T-helper 2 cell treated with Interferon-gamma antibody and Interleukin-4, amounts not matched to agents 5 μg/mL and 100 μg/mL, for 36 hours (primary cell): Measurements from ENCODE around the gene ARTN.

ENCODE experiments used
- DNase-seq: peaks from one replicate; pipeline ENCODE4 v3.0.0; 2021; ENCODE audit warnings: low spot score
- H3K27ac Mint-ChIP-seq: one replicate; pipeline ENCODE4 v1.8.0; 2021; ENCODE audit warnings: mild to moderate bottlenecking, mixed read lengths
- H3K27me3 Mint-ChIP-seq: one replicate; pipeline ENCODE4 v1.8.0; 2021; ENCODE audit warnings: low read depth, mixed read lengths
- H3K36me3 Mint-ChIP-seq: one replicate; pipeline ENCODE4 v1.8.0; 2021; ENCODE audit warnings: low read depth, mixed read lengths
- H3K4me1 Mint-ChIP-seq: one replicate; pipeline ENCODE4 v1.8.0; 2021; ENCODE audit warnings: low read depth, mixed read lengths
- H3K4me3 Mint-ChIP-seq: one replicate; pipeline ENCODE4 v1.8.0; 2022; ENCODE audit warnings: mild to moderate bottlenecking, moderate library complexity, mixed read lengths
- H3K9me3 Mint-ChIP-seq: one replicate; pipeline ENCODE4 v1.8.0; 2021; ENCODE audit warnings: mixed read lengths

The ARTN gene

DNA sequence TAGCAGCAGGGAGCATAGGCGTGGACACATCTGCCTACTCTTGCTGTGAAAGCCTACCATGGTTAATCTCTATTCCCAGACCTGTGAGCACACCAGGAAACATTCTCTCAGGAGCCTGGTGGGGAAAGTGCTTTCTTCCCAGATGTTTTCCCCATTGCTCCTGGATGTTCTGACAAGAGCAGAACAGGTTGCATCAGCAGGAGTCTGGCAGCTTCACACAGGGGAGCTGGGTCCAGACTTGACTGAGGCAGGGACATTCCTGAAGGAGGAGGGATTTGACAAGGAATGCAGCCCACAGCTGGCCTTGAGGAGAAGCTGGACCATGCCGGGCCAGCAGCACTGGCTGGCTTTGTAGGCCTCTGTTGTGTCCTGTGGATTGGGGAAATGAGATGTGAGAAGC is 21.0 kb upstream of the ARTN start:
- Mint-ChIP-seq H3K27ac (no peak overlapping the region), H3K9me3 (no peaks in the 10 kb centered on the region)

DNA sequence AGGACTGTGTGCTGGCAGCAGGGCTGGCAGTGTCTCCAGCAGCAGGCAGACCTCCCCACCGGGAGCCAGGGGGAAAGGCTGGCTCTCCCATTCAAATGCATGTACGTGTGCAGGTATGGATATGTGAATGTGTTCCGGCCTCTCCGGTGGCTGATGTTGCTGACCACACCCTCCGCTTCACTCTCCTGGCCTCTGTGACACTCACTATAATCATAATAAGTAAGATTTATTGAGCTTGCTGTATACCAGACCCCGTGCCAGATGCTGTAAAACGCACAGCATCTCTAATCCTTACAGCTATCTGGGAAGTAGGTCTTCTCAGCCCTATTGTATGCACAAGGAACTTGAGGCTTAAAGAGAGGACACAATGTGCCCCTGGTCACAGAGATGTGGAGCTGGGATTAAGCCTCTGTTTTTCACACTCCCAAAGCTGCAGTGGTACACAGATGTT is 20.5 kb upstream of the ARTN start:
- Mint-ChIP-seq H3K27me3 (no peaks in the 10 kb centered on the region), H3K9me3 (no peaks in the 10 kb centered on the region), H3K4me3 (no peak overlapping the region), H3K27ac (no peak overlapping the region), H3K36me3 (no peaks in the 10 kb centered on the region), H3K4me1 (no peaks in the 10 kb centered on the region)
- no peak for DNase-seq

More for the DNA sequence above, 21.0 kb upstream of the ARTN start:
- no peaks in the 10 kb centered on the region for H3K36me3 Mint-ChIP-seq
- no peaks in the 10 kb centered on the region for H3K27me3 Mint-ChIP-seq
- H3K4me1 Mint-ChIP-seq = no peaks in the 10 kb centered on the region
- DNase-seq = no peak
- H3K4me3 Mint-ChIP-seq = no peak overlapping the region

DNA sequence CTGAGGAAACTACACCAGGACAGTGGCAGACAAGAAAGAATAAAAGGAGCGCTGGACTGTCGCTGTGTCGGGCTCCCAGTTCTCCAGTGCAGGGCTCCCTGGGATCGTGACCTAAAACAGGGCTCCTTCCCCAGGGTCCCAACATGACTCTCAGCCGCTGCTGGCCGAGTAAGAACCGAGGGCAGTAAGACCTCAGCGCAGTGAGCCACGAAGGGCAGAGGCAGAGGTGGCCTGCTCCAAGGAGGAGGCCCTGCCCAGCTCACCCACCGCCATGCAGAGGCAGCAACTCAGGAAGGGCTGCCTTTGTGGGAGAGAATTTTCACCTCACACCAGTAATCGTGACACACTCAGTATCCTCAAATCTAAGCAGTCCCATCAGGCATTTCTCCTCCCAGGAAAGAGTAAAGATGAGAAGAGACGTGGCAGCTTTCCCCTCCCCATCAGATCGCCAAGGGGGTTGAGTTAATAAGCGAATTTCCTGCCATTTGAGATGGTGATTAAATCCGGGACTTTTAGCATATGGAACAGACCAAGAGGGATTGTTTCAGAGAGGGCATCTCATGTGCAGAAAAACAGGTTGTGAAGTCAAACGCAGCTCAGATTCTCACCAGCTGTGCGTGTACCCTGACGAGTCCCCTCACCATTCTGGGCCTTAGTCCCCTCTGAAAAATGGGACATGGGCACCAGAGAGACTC is 19.8 kb upstream of the ARTN start:
- Mint-ChIP-seq H3K4me3 (no peak overlapping the region), H3K36me3 (no peaks in the 10 kb centered on the region)

DNA sequence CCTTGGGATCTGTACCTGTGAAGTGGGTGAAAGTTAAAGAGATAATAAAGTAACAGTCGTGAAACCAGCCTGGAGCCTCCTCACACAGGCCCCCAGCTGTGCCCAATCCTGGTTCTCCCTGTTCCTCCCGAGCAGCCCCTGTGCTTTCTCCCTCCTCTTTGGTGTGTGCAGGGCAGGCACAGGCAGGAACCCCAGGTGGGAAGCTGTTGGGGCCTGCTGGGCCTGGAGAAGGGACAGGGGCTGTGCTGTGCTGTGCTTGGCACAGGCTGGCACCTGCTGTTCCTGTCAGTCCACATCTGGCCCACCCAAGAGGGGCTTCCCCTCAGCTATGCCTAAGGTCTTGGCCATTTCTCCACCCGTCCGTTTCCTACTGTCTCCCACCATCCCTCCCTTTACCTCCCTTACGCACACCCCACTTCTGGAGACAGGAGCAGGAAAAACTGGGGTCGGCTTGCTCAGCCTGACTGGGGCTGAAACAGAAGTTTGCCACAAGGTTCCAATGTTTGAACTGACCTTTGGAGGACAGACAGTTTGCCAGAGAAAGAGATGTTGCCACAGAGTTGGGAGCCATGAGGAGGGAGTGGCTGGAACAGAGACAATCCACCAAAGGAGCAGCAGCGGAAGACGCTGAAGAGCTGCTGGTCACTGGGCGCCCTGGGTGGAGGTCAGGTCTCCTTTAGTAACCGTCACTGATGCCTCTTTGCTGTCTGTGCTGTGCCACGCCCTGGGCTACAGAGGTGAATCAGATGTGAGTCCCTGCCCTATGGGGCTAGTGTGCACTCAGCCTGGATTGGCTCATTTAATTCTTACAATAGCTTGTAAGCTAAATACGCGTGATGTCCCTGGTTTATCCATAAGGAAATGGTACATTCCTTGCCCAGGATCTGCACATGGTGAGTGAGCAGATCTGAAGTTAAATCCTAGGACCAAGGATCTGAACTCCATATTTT is 18.8 kb upstream of the ARTN start:
- Mint-ChIP-seq H3K9me3 (no peaks in the 10 kb centered on the region), H3K27ac (no peak overlapping the region), H3K27me3 (no peaks in the 10 kb centered on the region), H3K36me3 (no peaks in the 10 kb centered on the region), H3K4me3 (no peak overlapping the region), H3K4me1 (peaks cover 3% of the 10 kb centered on the region)
- DNase-seq = no peak

More for the DNA sequence above, 19.8 kb upstream of the ARTN start:
- no peak for DNase-seq
- H3K27me3 Mint-ChIP-seq = no peaks in the 10 kb centered on the region
- H3K9me3 Mint-ChIP-seq = no peaks in the 10 kb centered on the region
- H3K27ac Mint-ChIP-seq = no peak overlapping the region
- H3K4me1 Mint-ChIP-seq = no peaks in the 10 kb centered on the region

DNA sequence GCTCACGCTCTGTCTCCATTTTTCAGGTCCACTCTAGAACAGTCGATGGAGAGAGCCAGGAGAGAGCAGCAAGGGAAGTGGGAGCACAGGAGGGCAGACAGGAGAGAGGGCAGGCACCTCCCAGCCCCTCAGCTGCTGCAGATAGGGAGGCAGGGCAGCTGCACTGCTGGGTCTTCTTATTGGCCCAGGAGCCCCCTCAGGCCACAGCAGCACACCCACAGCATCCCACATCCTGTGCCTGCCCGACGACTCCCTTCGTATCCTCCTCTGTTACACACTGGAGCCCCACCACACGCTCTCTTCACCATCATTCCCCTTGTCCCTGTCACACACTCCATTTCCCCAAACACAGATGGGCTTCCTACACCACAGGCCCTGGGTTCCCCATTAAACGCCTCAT is 13.7 kb upstream of the ARTN start:
- no peak for DNase-seq
- Mint-ChIP-seq H3K27ac (no peak overlapping the region), H3K4me1 (peaks cover 5% of the 10 kb centered on the region), H3K4me3 (no peak overlapping the region), H3K36me3 (no peaks in the 10 kb centered on the region), H3K9me3 (no peaks in the 10 kb centered on the region), H3K27me3 (no peaks in the 10 kb centered on the region)

DNA sequence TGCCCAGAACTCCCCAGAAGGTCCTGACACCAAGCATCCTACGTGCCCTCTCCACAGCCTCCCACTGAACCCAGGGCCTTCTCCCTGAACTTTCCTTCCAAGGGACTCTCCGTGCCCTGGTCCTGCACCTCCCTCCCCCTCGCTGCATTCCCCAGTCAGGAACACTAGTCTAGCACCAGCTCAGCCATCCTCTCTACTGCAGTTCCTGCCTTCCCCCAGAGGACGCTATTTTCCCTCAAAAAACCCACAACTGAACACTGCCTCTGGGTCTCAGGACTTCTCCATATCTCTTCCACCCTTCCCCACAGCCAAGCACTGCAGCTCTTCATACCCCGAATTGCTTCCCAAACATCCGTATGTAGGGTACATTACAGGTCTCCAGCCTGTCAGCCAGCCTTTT is 12.6 kb upstream of the ARTN start:
- DNase-seq = no peak
- H3K27ac Mint-ChIP-seq = no peak overlapping the region
- no peaks in the 10 kb centered on the region for H3K36me3 Mint-ChIP-seq
- H3K4me3 Mint-ChIP-seq = no peak overlapping the region
- H3K27me3 Mint-ChIP-seq = no peaks in the 10 kb centered on the region
- peaks cover 5% of the 10 kb centered on the region for H3K4me1 Mint-ChIP-seq
- no peaks in the 10 kb centered on the region for H3K9me3 Mint-ChIP-seq

DNA sequence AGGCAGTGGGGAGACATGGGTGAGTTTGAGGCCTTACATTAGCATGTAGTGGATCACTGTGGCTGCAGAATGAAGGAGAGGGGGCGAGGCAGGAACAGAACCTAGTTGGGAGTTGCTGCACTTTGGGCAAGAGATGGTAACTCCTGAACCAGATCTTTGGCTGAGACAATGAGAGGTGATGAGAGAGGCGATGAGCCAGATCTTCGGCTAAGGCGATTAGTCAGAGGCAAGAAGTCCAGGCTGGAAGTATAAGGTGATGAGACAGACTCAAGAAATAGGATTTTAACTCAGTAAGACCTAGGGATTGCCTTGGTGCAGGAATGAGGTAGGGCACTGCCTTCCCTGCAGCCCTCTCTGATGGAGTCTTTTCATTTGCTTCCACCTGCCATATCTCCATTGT is 9.1 kb upstream of the ARTN start:
- no peak overlapping the region for H3K27ac Mint-ChIP-seq
- no peak for DNase-seq
- H3K4me1 Mint-ChIP-seq = peaks cover 2% of the 10 kb centered on the region
- no peak overlapping the region for H3K4me3 Mint-ChIP-seq
- H3K9me3 Mint-ChIP-seq = no peaks in the 10 kb centered on the region
- no peaks in the 10 kb centered on the region for H3K27me3 Mint-ChIP-seq
- no peaks in the 10 kb centered on the region for H3K36me3 Mint-ChIP-seq

DNA sequence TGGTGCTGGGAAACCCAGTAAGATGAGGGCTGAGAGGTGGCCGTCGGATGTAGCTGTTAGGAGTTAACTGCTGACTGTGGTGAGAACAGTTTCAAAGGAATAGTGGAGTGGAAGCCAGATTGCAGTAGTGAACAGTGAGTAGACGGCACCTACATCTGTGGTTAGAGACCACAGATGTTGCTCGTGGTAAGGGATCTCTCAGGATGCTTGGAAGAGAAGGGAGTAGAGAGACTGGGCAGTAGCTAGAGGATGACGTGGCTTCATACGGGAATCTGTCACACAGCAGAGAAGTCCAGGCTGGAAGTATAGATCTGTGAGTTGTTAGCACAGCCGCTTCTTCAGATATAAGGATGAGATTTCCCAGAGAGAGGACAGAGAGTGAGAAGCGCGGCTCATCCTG is 7.8 kb upstream of the ARTN start:
- H3K4me1 Mint-ChIP-seq = no peaks in the 10 kb centered on the region
- H3K4me3 Mint-ChIP-seq = no peak overlapping the region
- H3K27ac Mint-ChIP-seq = no peak overlapping the region
- H3K27me3 Mint-ChIP-seq = no peaks in the 10 kb centered on the region
- no peaks in the 10 kb centered on the region for H3K36me3 Mint-ChIP-seq
- no peaks in the 10 kb centered on the region for H3K9me3 Mint-ChIP-seq
- no peak for DNase-seq

DNA sequence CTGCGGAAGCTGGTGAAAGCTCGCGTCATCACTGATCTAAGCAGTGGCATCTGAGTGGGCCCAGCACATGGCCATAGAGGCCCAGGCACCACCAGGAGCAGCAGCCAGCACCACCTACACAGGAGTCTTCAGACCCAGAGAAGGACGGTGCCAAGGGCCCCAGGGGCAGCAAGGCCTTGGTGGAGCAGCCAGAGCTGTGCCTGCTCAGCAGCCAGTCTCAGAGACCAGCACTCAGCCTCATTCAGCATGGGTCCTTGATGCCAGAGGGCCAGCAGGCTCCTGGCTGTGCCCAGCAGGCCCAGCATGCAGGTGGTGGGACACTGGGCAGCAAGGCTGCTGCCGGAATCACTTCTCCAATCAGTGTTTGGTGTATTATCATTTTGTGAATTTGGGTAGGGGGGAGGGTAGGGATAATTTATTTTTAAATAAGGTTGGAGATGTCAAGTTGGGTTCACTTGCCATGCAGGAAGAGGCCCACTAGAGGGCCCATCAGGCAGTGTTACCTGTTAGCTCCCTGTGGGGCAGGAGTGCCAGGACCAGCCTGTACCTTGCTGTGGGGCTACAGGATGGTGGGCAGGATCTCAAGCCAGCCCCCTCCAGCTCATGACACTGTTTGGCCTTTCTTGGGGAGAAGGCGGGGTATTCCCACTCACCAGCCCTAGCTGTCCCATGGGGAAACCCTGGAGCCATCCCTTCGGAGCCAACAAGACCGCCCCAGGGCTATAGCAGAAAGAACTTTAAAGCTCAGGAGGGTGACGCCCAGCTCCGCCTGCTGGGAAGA is 3.2 kb upstream of the ARTN start:
- H3K27me3 Mint-ChIP-seq = peaks cover 7% of the 10 kb centered on the region
- no peak for DNase-seq
- H3K4me1 Mint-ChIP-seq = peaks cover 6% of the 10 kb centered on the region
- H3K27ac Mint-ChIP-seq = no peak overlapping the region
- H3K36me3 Mint-ChIP-seq = no peaks in the 10 kb centered on the region
- H3K4me3 Mint-ChIP-seq = no peak overlapping the region
- no peaks in the 10 kb centered on the region for H3K9me3 Mint-ChIP-seq

DNA sequence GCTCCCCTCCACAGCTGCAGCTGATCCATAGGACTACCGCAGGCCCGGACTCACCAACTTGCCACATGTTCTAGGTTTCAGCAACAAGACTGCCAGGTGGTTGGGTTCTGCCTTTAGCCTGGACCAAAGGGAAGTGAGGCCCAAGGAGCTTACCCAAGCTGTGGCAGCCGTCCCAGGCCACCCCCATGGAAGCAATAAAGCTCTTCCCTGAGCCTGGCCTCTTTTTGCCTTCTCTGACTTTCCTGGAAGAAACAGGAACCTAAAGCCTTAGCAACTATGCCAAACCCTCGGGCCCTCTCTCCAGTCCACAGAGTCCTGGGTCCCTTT is 2.7 kb upstream of the ARTN start:
- H3K4me1 Mint-ChIP-seq = peaks cover 6% of the 10 kb centered on the region
- no peaks in the 10 kb centered on the region for H3K9me3 Mint-ChIP-seq
- no peak for DNase-seq
- H3K27me3 Mint-ChIP-seq = peaks cover 10% of the 10 kb centered on the region
- no peak overlapping the region for H3K4me3 Mint-ChIP-seq
- H3K27ac Mint-ChIP-seq = no peak overlapping the region
- no peaks in the 10 kb centered on the region for H3K36me3 Mint-ChIP-seq

DNA sequence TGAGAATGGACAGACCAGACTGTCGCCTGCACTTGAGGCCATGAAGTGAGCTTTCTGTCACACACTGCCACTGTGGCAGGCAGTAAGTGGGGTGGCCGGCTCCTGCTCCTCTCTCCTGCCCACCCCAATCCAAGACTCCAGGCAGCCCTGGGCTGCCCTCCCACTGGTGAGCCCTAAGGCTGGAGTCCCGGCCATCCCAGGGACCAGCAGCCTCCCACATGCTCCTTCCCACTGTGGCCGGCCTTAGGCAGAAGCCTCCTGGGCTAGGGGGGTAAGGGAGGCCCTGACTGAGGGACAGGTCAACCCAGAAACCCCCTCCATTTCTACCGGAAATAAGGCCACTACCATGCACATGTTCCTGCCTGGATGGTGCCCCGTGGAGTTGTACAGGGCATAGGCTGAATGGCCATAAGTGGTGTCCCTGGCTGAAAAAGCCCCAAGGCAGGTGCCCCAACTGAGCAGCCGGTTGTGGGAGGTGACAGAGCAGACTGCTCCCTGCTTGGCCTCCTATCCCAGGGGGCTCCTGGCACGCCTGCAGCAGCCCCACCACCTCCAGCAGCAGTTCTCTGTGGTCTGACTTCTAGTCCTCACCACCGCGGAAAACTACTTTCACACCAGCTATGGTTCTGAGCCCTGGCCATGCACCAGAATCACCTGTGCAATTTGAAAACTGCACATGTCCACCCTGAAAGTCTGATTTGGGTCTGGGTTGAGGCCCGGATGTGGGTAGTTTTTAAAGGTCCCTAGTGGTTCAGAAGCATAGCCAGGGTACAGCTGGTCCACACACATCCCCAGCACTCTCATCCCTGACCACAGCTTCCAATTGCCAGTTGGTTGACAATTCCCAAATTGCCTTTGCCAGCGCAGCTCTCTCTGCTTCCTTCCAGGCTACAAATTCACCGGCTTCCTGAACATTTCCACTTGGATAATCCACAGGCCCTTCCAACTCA is 1.6 kb upstream of the ARTN start:
- Mint-ChIP-seq H3K4me3 (no peak overlapping the region), H3K4me1 (peaks cover 6% of the 10 kb centered on the region), H3K9me3 (no peaks in the 10 kb centered on the region), H3K27ac (no peak overlapping the region), H3K27me3 (peaks cover 12% of the 10 kb centered on the region), H3K36me3 (no peaks in the 10 kb centered on the region)
- no peak for DNase-seq

DNA sequence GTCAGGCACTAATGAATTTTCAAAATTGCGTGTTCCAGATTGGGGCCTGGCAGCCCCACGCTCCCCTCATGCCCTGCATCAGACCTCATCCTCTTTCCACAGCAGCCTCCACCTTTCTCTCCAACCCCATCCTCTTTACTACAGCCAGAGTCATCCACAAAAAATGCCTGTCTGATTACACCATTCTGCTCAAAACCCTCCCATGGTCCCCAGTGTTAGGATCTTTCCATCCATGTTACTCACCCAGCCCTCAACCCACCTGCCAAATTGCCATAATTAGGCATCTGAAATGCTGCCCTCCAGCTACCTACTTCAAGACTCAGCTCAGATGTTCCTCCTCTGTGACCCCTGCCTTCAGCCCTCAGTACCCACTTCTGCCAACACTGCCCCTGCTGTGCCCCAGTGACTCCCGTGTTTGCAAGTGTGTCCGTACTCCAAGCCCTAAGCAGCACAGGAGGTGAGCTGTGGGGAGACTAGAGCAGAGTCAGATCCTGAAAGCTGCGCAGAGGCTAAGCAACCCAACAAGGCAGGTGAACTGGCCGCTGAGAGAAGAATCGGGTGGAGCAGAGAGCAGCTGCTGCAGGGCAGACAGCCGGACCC is 715 bp upstream of the ARTN start:
- no peak overlapping the region for H3K4me3 Mint-ChIP-seq
- H3K27ac Mint-ChIP-seq = no peak overlapping the region
- peaks cover 12% of the 10 kb centered on the region for H3K27me3 Mint-ChIP-seq

More for the DNA sequence above, 715 bp upstream of the ARTN start:
- H3K4me1 Mint-ChIP-seq = peaks cover 6% of the 10 kb centered on the region
- H3K9me3 Mint-ChIP-seq = no peaks in the 10 kb centered on the region
- no peaks in the 10 kb centered on the region for H3K36me3 Mint-ChIP-seq
- DNase-seq = no peak
